ENCODE measurements around the gene LAMA4.

The LAMA4 gene, protein sequence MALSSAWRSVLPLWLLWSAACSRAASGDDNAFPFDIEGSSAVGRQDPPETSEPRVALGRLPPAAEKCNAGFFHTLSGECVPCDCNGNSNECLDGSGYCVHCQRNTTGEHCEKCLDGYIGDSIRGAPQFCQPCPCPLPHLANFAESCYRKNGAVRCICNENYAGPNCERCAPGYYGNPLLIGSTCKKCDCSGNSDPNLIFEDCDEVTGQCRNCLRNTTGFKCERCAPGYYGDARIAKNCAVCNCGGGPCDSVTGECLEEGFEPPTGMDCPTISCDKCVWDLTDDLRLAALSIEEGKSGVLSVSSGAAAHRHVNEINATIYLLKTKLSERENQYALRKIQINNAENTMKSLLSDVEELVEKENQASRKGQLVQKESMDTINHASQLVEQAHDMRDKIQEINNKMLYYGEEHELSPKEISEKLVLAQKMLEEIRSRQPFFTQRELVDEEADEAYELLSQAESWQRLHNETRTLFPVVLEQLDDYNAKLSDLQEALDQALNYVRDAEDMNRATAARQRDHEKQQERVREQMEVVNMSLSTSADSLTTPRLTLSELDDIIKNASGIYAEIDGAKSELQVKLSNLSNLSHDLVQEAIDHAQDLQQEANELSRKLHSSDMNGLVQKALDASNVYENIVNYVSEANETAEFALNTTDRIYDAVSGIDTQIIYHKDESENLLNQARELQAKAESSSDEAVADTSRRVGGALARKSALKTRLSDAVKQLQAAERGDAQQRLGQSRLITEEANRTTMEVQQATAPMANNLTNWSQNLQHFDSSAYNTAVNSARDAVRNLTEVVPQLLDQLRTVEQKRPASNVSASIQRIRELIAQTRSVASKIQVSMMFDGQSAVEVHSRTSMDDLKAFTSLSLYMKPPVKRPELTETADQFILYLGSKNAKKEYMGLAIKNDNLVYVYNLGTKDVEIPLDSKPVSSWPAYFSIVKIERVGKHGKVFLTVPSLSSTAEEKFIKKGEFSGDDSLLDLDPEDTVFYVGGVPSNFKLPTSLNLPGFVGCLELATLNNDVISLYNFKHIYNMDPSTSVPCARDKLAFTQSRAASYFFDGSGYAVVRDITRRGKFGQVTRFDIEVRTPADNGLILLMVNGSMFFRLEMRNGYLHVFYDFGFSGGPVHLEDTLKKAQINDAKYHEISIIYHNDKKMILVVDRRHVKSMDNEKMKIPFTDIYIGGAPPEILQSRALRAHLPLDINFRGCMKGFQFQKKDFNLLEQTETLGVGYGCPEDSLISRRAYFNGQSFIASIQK (N-terminal part only)

DNA sequence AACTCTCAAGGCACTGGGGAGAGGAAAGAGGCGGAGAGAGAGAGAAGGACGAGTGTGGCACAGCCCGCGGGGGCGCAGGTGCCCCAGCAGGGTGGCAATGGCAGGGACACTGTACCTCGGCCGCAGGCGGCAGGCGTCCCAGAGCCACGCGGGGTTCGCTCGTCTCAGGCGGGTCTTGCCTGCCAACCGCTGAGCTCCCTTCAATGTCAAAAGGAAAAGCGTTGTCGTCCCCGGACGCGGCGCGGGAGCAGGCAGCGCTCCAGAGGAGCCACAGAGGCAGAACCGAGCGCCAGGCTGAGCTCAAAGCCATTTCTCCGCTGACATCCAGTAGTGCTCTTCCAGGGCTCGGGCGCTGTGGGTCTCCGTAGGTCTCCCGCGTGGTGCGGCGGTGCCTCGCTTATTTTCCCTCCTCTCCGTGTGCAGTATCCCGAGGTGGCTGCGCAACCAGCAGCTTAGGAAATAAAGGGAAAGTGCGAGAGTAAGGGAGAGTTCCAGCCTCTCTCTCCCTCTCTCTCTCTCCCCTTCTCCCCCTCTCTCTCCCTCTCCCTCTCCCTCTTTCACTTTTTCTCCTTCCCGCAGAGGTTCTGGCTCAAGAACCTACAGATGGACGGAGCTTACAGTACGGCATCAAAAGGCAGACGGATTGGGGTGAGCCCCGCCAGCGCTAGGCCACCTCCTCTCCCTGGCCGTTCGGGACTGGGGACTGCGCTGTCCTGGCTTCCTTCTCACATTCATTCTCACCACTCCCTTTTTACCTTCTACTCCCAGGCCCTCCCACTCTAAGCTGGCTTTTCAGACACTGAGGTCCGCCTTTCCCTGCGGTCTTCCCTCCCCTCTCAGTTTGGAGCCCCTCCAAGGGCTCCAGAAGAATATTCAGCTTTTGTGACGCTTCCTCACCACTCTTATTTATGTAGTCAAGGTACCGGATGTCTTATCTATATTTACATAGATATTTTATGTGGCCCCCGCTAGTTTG, at the start of gene LAMA4:
LAMA4 (minus strand) TSS at position 727 of the 976 bp plus-strand sequence; CDS start at position 310, 417 bp downstream.
- no peak for DNase-seq (ENCODE audit: low read depth in 1 of 2, low spot score in 1 of 2)

DNA sequence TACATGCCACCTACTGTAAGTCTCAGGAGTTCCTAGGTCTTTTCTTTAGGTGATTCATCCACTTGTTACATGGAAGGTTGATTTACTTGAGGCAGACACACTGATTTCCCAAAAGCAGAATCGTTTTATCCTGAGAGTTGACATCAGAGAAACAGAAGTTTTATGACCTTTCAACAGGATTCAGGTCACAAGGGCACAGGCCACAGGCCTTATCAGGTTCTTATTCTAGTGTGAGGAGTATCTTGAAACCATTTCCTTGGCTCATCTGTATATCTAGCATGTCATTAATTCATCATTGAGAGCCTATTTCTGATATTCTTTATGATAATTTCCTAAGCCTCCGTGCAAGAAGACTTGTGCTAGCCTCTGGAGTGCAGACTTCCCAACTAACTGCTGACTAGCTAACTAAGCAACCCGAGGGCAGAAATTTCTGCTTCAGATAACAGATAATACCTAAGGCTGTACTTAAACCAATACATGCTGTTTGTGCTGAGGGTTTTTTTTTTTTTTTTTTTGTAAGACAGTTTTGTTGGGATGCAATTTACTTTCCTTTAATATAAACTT, 47.9 kb upstream of the LAMA4 start:
- no peak for DNase-seq (ENCODE audit: low read depth in 1 of 2, low spot score in 1 of 2)

DNA sequence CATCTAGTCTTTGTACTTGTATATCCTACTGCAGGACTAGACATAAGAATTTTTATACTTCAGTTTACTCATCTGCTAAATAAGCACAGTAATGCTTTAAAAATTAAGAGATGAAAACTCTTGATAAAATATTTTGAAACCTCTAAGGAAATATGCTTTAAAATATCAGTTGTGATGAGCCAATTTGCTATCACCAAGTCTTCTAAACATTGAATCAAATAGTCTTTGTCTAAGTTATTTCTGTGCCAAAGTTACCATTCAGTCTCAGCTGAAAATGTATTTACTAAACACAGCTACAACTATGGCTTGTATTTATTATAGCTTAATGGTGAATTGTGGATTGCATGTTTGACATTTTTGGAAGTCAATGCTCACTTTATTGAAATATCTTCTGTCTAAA, 46.5 kb upstream of the LAMA4 start:
- no peak for DNase-seq (ENCODE audit: low read depth in 1 of 2, low spot score in 1 of 2)

DNA sequence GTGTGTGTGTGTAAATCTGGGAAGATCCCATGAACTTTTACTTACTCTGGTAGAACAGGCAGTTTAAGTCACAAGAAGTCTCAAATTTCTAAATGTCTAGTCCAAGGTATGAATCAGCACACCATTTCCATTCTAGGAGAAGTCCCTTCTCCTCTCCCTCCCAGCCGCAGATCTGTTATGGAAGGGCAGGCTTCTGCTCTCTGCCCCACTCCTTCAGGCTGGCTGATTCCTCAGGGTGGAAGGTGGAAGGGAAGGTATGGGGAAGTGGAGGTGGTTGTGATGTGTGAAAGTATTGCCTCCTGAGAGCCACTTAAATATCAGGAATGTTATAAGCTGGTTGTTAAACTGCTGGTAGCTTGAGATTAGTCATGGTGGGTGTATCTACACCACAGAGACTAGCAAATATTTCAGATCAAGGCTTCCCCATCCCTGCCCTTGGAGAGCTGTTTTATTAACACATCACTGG, 44.5 kb upstream of the LAMA4 start:
- DNase-seq (ENCODE audit: low read depth in 1 of 2, low spot score in 1 of 2), result no peak

DNA sequence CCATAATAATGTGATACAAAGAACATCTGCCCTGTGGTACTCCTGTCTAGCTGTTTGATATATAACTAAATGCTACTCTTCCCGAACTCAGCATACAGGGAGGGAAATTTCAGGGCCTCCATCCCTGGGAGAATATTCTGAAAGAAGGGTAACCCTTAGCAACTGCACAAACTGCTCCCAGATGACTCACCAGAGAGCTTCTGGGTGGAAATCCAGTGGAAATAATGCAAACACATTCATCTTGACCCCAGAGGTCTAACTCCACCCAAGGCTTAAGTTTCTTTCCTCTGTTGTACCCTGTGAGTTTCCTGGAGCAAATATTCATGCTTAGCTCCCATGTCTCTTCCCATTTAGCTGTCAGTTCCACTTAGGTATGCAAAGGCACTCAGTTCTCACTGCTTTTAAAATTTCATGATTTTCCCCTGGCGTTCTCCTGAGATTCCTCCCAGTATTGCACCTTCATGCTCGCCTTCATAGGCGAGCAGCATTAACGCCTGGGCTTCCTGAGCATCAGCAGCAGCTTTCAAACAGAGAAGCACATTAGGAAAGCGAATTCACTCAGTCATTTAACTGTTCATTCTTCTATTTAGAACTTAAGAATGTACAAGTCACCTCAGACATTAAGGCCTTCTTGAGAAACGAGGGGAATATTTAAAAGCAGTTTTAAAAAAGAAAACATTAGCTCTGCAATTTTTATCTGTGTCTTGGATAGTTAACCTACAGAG, 43.8 kb upstream of the LAMA4 start:
- no peak for DNase-seq (ENCODE audit: low read depth in 1 of 2, low spot score in 1 of 2)

DNA sequence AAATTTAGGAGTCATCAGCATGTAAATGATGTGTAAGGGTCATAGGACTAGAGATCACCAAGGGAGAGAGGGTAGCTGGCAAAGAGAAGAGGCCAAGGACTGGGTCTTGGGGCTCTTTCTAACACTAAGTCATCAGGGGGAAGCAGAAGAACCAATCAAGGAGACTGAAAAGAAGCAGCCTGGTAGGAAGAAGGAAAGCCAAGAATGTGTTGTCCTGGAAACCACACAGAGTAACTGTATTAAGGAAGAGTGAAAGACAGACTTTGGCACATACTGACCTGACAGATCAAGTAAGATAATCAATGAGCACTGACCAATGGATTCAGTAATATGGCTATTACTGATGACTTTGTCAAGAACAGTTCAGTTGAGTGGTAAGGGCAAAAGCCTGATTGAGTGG, 42.3 kb upstream of the LAMA4 start:
- DNase-seq (ENCODE audit: low read depth in 1 of 2, low spot score in 1 of 2), result no peak

DNA sequence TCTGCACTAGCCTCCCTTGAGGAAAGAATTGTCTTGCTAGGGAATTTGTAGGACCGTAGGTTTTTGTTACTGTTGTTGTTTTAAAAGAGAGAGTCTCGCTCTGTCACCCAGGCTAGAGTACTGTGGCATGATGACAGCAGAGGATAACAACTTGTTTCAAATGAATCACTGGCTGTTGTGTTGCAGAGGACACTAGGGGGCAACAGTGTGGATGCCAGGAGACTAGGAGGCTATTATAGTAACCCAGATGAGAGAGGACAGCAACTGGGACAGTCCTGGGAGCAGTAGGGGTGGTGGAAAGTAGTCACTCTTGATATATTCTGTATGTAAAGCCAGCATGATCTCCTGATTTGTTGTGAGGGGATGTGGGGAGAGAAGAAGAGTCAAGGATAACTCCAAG, 41.8 kb upstream of the LAMA4 start:
- DNase-seq (ENCODE audit: low read depth in 1 of 2, low spot score in 1 of 2), result no peak

DNA sequence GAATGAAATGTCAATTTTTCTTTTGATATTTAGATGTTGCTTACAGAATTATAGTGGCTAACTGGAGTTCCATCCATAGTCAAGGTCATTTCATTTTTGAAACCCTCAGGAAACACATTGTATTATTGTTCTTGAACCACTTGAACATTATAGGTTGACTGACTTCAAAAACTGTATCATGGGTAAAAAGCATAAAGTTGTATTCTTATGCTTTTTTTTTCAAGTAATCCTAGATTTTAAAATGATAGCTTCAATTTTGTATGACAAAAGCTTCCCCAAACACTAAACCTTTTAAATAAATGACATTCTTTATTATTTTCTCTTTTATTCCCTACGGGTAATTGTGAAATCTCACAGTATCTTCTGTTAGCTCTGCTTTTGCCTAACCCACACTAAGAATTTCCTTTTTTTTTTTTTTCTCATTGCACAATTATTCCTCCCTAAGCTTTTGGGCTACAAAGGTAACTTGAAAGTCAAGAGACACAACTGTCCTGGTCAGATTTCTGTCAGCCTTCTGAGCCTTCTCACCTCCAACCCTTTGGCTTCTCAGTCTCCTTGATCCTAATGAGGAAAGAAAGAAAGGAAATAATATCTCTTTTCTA, 36.9 kb upstream of the LAMA4 start:
- DNase-seq (ENCODE audit: low read depth in 1 of 2, low spot score in 1 of 2), result no peak

DNA sequence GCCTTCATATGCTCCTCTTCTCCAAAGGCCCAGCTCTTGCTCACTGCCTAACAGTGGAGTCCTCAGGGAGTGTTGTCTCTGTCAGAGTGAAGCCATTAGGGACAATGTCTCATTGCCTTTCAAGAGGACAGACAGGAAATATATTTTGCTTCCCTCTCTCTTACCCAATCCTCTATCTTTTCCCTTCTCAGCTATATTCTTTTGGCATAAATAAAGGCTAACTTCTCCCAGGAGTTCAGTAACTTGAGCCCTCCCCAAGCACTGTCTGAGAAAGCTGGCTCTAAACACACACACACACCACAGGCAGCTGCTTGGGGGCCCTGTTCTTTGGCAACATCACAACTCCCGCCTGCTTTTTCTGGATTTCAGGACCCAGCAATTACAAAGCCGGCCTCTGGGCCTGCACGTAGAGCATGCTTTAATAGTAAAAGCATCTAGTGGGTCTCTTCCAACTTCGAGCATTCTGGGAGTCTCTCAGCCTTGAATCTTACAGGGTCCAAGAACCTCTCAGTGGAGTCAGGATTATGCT, 34.7 kb upstream of the LAMA4 start:
- DNase-seq (ENCODE audit: low read depth in 1 of 2, low spot score in 1 of 2), result no peak

DNA sequence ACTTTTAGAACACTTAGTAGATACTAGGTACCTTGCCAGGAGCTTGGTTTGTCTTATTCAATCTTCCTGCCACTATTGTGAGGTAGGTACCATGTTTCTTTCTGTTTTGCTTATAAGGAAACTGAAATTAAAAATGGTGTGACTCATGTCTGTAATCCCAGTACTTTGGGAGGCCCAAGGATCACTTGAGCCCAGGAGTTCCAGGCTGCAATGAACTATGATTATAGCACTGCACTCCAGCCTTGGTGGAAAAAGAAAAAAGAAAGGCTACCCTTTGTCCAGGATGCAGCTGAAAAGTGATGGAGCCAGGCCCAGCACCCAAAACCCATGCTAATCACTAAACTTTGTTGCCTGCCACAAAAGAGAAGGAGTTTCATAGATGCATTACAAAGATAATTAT, 34.1 kb upstream of the LAMA4 start:
- no peak for DNase-seq (ENCODE audit: low read depth in 1 of 2, low spot score in 1 of 2)

DNA sequence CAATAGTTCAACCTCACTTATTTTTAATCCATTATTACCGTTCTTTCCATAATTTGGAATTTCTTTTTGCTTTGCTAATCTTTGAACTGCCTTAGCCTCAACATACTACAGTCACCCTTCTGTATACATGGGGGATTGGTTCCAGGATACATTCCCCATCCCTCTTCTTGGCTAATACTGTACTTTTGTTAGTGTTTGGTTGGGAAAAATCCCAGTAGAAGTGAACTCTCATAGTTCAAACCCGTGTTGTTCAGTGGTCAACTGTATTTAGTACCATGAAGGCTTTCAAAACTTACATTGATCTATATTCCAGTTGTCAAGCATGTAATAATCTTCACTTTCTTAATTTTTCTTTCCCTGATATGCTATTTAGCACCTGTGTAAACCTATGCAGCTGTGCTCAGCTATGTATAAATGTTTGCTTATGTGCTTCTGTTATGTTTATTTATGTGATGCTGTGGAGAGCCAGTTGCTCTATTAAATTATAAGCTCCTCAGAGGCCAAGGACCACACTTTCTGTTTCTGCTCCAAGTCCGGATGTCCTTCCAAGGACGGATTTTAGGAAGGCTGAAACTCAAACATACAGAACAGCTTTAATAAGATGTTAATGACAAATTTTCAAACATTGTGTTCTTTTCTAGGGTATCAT, 33.3 kb upstream of the LAMA4 start:
- DNase-seq (ENCODE audit: low read depth in 1 of 2, low spot score in 1 of 2), result no peak

DNA sequence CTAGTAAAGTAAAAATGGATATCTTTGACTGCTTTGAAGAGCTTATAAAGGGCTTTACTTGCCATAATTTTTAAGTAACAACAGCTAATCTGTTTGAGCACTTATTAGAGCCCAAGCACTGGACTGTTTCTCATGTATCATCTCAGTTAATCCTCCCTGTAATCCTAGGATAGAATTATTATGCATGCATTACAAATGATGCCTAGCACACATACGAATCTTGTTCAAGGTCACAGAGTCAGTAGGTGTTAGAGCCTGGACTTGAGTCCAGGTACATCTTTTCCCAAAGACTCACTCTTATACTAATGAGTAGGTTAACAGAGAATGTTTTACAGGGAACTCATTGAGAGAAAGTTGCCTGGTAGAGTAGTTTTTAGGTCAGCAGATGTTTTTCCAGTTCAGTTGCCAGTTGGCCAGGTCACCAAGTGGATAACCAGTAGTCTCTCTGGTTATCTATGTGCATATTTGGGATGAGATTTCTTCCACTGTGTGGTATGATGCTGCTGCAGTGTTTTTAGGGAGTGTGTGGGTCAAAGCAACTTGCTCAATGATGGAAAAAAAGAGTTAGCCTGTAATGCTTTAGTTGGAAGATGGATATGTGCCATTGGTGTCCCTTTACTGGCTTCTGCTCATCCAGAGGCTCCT, 32.3 kb upstream of the LAMA4 start:
- DNase-seq (ENCODE audit: low read depth in 1 of 2, low spot score in 1 of 2), result no peak

DNA sequence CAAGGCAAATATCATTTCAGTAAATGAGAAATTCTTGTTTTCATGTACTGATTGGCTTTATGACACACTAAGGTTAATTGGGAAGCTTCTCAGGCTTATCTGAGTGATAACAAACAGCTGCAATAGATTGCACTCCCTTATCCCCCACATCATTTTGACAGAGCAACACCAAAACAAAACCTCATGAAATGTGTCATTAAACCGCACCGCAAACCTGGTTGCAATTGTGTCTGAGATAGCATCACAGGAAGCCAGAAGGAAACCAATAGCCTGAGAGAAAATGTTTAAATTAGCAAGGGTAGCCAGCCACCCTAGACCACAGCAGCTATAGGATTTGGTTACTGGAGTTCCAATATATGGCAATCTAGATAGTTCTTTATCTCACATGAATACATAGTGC, 31.6 kb upstream of the LAMA4 start:
- DNase-seq (ENCODE audit: low read depth in 1 of 2, low spot score in 1 of 2), result no peak

DNA sequence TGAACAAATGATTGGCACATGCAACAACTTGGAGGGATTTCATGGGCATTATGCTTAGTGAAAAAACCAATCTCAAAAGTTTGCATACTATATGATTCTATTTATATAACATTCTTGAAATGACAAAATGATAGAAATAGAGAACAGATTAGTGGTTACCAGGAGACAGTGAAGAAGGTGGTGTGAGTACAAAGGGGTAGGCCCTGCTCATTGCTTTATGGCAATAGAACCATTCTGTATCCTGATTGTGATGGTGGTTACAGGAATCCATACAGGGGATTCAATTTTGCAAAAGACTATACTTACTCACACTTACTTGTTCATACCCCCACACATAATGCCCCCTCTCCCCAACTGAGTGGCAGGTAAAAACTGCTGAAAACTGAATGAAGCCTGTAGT, 30.2 kb upstream of the LAMA4 start:
- DNase-seq (ENCODE audit: low read depth in 1 of 2, low spot score in 1 of 2), result no peak

DNA sequence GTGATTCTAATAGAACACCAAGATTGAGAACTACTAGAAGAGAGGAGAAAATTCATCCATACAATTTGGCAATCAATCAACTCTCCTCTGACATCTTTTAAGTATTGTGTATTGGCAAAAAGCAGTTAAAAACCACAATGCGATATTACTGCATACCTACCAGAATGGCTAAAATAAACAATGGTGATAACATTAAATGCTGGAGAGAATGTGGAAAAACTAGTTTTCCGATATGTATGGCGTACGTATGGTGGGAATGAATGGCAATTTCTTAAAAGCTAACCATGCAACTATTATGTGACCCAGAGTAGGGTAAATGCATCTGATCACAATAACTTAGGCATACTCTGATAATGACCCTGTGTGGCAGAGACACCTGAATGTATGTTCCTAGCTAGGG, 29.3 kb upstream of the LAMA4 start:
- no peak for DNase-seq (ENCODE audit: low read depth in 1 of 2, low spot score in 1 of 2)

DNA sequence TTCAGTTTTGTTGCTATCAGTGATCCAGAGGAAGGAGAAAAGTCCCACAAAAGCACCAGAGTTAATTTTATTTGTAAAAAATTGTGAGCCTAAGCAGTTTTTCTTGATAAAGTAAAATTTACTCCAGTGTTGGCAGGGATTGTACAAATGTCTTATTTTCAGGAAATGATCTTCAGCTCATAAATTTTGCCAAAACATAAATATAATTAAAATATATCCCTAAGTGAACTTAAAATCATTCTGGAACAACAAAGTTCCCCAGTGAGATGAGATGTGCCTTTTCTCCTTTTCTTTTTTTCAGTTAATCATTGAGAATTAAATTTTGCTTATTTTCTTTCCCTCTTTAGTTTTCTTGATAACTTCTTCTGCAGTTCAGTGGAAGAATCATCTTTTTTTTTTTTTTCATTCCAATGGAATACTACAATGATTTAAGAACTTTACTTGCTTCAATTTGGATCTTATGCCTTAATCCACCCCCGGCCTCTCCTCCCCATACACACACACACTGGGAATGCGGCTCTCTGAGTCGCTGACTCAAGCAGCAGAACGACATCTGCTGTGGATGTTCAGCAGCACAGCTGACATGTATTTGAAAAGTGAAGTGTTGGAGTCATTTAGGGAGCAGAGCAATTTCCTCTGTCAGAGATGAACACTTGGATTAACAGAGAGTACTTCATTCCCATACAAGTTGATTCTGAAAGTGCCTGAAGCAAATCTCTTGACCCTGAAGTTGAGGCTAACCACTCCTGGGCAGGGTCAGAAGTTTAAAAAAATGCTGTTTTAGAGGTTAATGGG, 27.7 kb upstream of the LAMA4 start:
- DNase-seq (ENCODE audit: low read depth in 1 of 2, low spot score in 1 of 2), result no peak
